AG10803 (cell line): ENCODE data around the gene CLRN3.

Experiments used
- DNase-seq: peaks from one replicate; pipeline ENCODE4 v3.0.0; 2010; ENCODE audit warnings: low read depth
- H3K4me3 ChIP-seq: 2 replicates; pipeline ENCODE4 v1.5.1; 2011; ENCODE audit warnings: mild to moderate bottlenecking, low read length, control low read depth
- CTCF ChIP-seq: conservative IDR thresholded peaks from 2 replicates; pipeline ENCODE4 v1.5.1; 2011; ENCODE audit warnings: mild to moderate bottlenecking, low read length, control low read depth, inconsistent platforms

CLRN3 gene

GRCh38 chr10:127899766-127900387, 7.1 kb upstream of the CLRN3 start:
- H3K4me3 ChIP-seq = no peak overlapping the region
- no peak for DNase-seq
- TF ChIP-seq CTCF = no peak

GRCh38 chr10:127897177-127897576, 4.4 kb upstream of the CLRN3 start:
- TF ChIP-seq CTCF = no peak
- DNase-seq = no peak
- no peak overlapping the region for H3K4me3 ChIP-seq

GRCh38 chr10:127896590-127896989, 3.8 kb upstream of the CLRN3 start:
- no peak for TF ChIP-seq CTCF
- no peak for DNase-seq
- H3K4me3 ChIP-seq = no peak overlapping the region

GRCh38 chr10:127894146-127894545, 1.4 kb upstream of the CLRN3 start:
- no peak overlapping the region for H3K4me3 ChIP-seq
- TF ChIP-seq CTCF = no peak
- DNase-seq = no peak

- TF ChIP-seq CTCF = no peak
- H3K4me3 ChIP-seq = no peak overlapping the region
- no peak for DNase-seq
Measured at GRCh38 chr10:127890832-127891334, 1.9 kb downstream of the CLRN3 start.

GRCh38 chr10:127890216-127890615, 2.5 kb downstream of the CLRN3 start:
- no peak for TF ChIP-seq CTCF
- H3K4me3 ChIP-seq = no peak overlapping the region
- DNase-seq = no peak

GRCh38 chr10:127889605-127890195, 3.0 kb downstream of the CLRN3 start:
- H3K4me3 ChIP-seq = no peak overlapping the region
- no peak for TF ChIP-seq CTCF
- peak; percentile 48 for DNase-seq
